Mammary epithelial cell (primary cell): ENCODE data around the gene PRIM2.
"Not testable (repeated sequence)": the region's sequence is repeated elsewhere in the genome, so short reads cannot be mapped to it uniquely, and the experiment has no call there.

ENCODE experiments used
- CTCF ChIP-seq, 2 donors: IDR thresholded peaks in 1 of 2; conservative IDR thresholded peaks in 1 of 2; 2 replicates each; pipeline ENCODE4 v1.5.1; 2011 to 2012; ENCODE audit warnings: inconsistent platforms in 2 of 2, low read length in 2 of 2, mild to moderate bottlenecking in 2 of 2, control low read depth in 1 of 2, low read depth in 1 of 2; ENCODE audit not compliant: insufficient read depth in 1 of 2; ENCODE audit errors: extremely low read depth in 1 of 2
- EZH2 ChIP-seq: IDR thresholded peaks from 2 replicates; pipeline ENCODE4 v1.6.1; 2012; ENCODE audit warnings: low read length, inconsistent platforms, borderline replicate concordance

- TF ChIP-seq CTCF (conservative IDR thresholded peaks at IDR 0.05 in 1 of 2, IDR thresholded peaks at IDR 0.05 in 1 of 2; ENCODE audit: extremely low read depth in 1 of 2, insufficient read depth in 1 of 2, low read depth in 1 of 2, low read length in 2 of 2); EZH2: not testable (repeated sequence)
Measured at GRCh38 chr6:57696382-57696781, 379.0 kb downstream of the PRIM2 start.
